ENCODE data around the gene IGFL3. TPM values are rescaled to one million over a fixed set of nuclear protein-coding genes. Genes with fewer than 3 reads are reported as not detected.
"Not testable (repeated sequence)": the region's sequence is repeated elsewhere in the genome, so short reads cannot be mapped to it uniquely, and the experiment has no call there.

Gene IGFL3
- total RNA-seq (not detected), polyA plus RNA-seq (ENCODE audit: insufficient read depth, low read depth, low replicate concordance) (not detected)
- long read RNA-seq, donor 1 = 0 reads
- long read RNA-seq, donor 2 = 0 reads

DNA sequence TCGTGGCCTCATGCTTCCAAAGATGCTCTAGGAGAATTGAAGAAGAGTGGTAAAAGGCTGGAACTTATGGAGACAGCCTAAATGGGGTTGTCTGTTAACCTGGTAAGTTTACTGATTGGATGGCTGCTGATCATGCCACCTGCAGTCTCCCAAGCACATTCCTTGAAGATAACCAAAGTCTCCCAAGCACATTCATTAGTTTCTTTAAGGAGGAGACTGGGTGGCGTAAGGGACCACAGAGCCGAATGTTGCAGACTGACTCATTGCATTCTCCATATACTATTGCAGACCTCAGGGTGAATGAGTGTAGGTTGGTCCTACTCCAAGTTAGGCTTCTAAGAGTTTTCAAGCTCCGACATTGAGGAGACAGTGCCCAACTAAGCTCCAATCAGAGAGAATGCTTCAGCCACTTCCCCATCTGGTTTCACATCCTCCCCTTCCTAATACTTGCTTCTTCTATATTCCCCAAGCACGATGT lies at the start of gene IGFL3:
IGFL3 (minus strand) TSS at position 51 of the 478 bp plus-strand sequence; CDS start at position 12, 39 bp downstream.
- H3K36me3 ChIP-seq (ENCODE audit: low read depth, missing control alignments) = no peaks in the 10 kb centered on the region
- no peak within 1 kb of the TSS for H3K4me3 ChIP-seq
- 87 to 88% methylated on average over 5 of the region's 5 CpGs for WGBS, 2 donors
- H3K4me1 ChIP-seq = no peaks in the 10 kb centered on the region
- no peaks in the 10 kb centered on the region for H3K27me3 ChIP-seq
- DNase-seq = no peak
- intact Hi-C loops (cut with DNase I; ENCODE audit: low total_unique reads) = no loop called here
- no peak for TF ChIP-seq POLR2A (IDR thresholded peaks at IDR 0.05)
- no peak within 1 kb of the TSS for H3K27ac ChIP-seq
- no peaks in the 10 kb centered on the region for H3K9me3 ChIP-seq

DNA sequence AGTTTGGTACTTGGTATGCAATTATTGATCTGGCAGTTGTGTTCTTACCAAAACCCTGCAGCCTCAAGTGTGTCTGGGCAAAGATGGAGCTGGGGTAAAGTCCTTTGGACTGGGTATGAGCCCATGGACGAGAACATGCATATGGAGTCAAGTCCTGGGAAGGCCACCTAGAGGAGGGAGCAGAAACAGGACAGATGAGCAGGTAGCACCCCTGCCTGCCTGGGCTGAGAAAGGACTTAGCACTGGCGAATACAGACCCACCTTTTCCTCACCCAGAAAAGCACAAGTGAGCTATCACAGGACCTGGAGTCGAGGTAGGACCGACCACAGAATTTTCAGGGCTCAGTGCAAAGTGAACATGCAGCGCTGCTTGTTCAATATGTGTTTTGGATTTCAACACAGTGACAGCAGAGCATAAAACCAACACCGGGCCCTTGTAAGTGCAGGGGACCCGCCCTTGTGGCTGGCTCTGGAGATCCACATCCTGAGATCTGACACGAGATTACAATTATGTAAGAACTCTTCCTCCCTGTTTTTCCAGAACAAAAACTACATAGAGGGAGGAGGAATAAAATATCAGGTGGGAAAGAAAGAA lies 49.5 kb upstream of the IGFL3 start:
- H3K4me3 ChIP-seq = no peak overlapping the region
- 76 to 81% methylated on average over 8 of the region's 8 CpGs for WGBS, 2 donors
- H3K27me3 ChIP-seq = no peaks in the 10 kb centered on the region
- H3K27ac ChIP-seq = no peak overlapping the region
- intact Hi-C loops (cut with DNase I; ENCODE audit: low total_unique reads) = no loop called here
- no peaks in the 10 kb centered on the region for H3K36me3 ChIP-seq (ENCODE audit: low read depth, missing control alignments)
- no peaks in the 10 kb centered on the region for H3K9me3 ChIP-seq
- no peak for TF ChIP-seq POLR2A (IDR thresholded peaks at IDR 0.05)
- TF ChIP-seq, protein P1, sequence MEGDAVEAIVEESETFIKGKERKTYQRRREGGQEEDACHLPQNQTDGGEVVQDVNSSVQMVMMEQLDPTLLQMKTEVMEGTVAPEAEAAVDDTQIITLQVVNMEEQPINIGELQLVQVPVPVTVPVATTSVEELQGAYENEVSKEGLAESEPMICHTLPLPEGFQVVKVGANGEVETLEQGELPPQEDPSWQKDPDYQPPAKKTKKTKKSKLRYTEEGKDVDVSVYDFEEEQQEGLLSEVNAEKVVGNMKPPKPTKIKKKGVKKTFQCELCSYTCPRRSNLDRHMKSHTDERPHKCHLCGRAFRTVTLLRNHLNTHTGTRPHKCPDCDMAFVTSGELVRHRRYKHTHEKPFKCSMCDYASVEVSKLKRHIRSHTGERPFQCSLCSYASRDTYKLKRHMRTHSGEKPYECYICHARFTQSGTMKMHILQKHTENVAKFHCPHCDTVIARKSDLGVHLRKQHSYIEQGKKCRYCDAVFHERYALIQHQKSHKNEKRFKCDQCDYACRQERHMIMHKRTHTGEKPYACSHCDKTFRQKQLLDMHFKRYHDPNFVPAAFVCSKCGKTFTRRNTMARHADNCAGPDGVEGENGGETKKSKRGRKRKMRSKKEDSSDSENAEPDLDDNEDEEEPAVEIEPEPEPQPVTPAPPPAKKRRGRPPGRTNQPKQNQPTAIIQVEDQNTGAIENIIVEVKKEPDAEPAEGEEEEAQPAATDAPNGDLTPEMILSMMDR (IDR thresholded peaks at IDR 0.05) = no peak
- H3K4me1 ChIP-seq = no peaks in the 10 kb centered on the region
- no peak for DNase-seq

DNA sequence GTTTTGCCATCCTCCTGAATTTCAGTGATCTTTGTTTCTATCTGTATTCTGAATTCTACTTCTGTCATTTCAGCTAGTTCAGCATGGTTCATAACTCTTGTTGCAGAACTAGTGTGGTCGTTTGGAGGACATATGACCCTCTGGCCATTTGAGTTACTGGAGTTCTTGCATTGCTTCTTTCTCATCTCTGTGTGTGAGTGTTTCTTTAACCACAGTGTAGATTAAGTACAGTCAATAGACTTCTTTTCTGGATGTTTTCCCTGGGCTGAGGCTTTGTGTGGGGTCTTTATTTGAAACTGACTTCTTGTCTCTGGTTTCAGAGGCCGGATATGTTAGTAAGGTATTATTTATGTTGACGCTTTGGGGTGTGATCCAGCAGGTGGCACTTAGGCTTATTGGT lies 38.2 kb upstream of the IGFL3 start:
- no peaks in the 10 kb centered on the region for H3K9me3 ChIP-seq
- H3K4me3 ChIP-seq = no peak overlapping the region
- H3K36me3 ChIP-seq (ENCODE audit: low read depth, missing control alignments) = no peaks in the 10 kb centered on the region
- no peaks in the 10 kb centered on the region for H3K4me1 ChIP-seq
- no peak for TF ChIP-seq POLR2A (IDR thresholded peaks at IDR 0.05)
- TF ChIP-seq, protein P1 (IDR thresholded peaks at IDR 0.05) = no peak
- WGBS, 2 donors = 79 to 83% methylated on average over 3 of the region's 3 CpGs
- H3K27me3 ChIP-seq = no peaks in the 10 kb centered on the region
- H3K27ac ChIP-seq = no peak overlapping the region
- intact Hi-C loops (cut with DNase I; ENCODE audit: low total_unique reads) = no loop called here
- no peak for DNase-seq

DNA sequence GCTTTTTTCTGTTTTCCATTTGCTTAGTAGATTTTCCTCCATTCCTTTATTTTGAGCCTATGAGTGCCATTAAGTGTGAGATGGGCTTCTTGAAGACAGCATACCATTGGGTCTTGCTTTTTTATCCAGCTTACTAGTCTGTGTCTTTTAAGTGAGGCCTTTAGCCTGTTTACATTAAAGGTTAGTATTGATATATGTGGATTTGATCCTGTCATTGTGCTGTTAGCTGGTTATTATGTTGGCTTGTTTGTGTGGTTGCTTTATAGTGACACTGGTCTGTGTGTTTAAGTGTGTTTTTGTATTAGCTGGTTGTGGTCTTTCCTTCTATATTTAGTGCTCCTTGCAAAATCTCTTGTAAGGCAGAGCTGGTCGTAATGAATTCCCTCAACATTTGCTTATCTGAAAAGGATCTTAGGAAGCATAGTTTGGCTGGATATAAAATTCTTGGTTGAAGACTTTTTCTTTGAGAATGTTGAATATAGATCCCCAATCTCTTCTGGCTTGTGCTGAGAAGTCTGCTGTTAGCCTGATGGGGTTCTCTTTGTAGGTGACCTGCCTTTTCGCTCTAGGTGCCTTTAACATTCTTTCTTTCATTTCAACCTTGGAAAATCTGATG lies 37.3 kb upstream of the IGFL3 start:
- H3K4me3 ChIP-seq; H3K36me3 ChIP-seq (ENCODE audit: low read depth, missing control alignments); H3K9me3 ChIP-seq; H3K4me1 ChIP-seq; DNase-seq; H3K27ac ChIP-seq; H3K27me3 ChIP-seq; intact Hi-C loops (cut with DNase I; ENCODE audit: low total_unique reads): not testable (repeated sequence)
- 60 to 79% methylated on average over 2 of the region's 2 CpGs for WGBS, 2 donors

DNA sequence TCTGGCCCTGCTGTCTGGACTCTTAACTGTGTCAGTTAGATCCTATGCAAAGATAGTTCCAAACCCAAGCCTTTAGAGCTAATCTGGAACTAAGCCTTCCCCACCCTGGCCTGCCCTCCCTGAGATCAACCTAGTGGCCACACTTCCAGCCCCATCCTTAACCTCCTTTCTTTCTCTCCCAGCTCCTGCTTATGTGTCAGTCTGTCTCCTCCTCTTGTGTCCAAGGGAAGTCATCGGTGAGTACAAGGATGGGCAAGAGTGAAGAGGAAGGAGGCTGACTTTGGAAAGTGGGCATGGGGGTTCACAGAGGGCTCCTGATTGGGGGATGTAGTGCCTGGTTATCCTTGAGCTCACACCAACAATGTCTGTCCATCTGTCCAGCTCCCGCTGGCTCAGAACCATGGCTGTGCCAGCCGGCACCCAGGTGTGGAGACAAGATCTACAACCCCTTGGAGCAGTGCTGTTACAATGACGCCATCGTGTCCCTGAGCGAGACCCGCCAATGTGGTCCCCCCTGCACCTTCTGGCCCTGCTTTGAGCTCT lies 35.8 kb upstream of the IGFL3 start:
- no peak for TF ChIP-seq POLR2A (IDR thresholded peaks at IDR 0.05)
- TF ChIP-seq, protein P1 (IDR thresholded peaks at IDR 0.05) = no peak
- H3K27me3 ChIP-seq = no peaks in the 10 kb centered on the region
- no peak overlapping the region for H3K4me3 ChIP-seq
- H3K4me1 ChIP-seq = no peaks in the 10 kb centered on the region
- intact Hi-C loops (cut with DNase I; ENCODE audit: low total_unique reads) = no loop called here
- 92 to 95% methylated on average over 7 of the region's 7 CpGs for WGBS, 2 donors
- no peaks in the 10 kb centered on the region for H3K36me3 ChIP-seq (ENCODE audit: low read depth, missing control alignments)
- H3K9me3 ChIP-seq = no peaks in the 10 kb centered on the region
- H3K27ac ChIP-seq = no peak overlapping the region
- no peak for DNase-seq
